T-helper 1 cell (primary cell): Measurements from ENCODE around the gene EYS.

Experiments used
- DNase-seq, 5 donors: peaks; one replicate each; pipeline ENCODE4 v3.0.0-alpha.2; 2012 to 2020

EYS gene

GRCh38 chr6:65199121-65199520 lies 507.9 kb downstream of the EYS start:
- no peak for DNase-seq

GRCh38 chr6:65191471-65191870 lies 515.6 kb downstream of the EYS start:
- no peak for DNase-seq

- DNase-seq, result no peak
These were observed 517.7 kb downstream of the EYS start for GRCh38 chr6:65189236-65189881.

DNA sequence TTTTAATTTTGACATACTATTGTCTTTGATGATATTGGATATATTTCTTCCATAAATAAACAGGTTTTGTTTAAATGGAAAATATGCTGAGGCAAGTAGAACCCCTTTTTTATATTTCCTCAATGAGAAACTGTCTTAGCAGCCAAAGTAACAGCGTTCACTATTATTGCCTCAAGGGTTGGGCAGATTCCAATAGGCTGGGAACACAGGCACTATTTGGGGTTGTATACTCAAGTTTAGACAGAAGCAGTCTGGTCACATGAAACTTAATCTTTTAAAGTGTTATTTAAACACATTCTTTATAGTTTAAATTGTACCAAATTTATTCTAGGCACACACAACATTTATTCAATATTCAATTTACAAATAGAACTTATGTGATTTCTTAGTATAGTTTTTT lies 520.2 kb downstream of the EYS start:
- no peak for DNase-seq

DNA sequence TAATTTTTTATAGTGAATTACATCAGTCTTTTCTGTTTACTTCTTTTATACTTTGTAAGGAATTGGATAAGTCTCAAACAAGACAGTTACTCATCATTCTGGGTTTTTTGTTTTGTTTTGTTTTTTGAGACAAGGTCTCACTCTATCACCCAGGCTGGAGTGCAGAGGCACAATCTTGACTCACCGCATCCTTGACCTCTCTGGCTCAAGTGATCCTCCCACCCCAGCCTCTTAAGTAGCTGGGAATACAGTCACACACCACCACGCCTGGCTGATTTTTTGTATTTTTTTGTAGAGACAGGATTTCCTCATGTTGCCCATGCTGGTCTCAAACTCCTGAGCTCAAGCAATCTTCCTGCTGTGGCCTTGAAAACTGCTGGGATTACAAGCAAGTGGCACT lies 524.3 kb downstream of the EYS start:
- DNase-seq, result no peak

- no peak for DNase-seq
These were observed 536.8 kb downstream of the EYS start for GRCh38 chr6:65170273-65170672.

GRCh38 chr6:65161661-65162060 lies 545.4 kb downstream of the EYS start:
- no peak for DNase-seq

DNA sequence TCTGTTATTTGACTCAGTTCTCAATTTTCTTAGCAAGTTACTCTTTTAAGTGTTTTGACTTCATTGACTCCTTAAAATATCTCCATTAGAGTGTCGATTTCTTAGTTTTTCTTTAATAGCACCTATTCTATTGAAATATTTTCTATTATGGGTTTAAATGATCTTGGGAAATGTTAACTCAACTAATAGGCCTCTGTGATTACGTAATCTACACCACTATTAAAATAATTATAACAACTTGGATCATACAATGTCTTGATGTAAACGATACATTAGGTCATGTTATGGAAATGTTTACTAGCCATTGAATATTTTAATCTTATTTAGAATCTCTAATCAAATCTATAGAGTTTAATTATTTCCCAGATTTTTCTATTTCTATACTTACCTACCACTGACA lies 550.0 kb downstream of the EYS start:
- DNase-seq, result no peak

DNA sequence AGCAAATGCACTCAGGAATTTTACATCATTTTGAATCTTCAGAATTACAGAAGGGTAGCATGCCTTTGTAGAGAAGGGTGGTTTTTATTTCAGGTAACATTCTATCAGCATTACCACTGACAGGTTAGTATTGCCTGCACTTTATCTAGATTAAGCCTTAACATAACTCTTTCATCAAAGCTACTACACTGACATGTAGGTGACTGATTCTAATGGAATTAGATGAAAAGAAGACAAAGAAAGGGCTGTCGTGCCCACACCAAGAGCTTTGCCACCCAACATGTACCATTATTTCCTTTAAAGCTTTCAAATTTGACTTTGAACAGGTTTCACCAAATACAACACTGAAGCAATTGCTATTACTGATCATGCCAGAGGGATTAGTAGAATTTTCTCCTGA lies 551.9 kb downstream of the EYS start:
- DNase-seq, result no peak

DNA sequence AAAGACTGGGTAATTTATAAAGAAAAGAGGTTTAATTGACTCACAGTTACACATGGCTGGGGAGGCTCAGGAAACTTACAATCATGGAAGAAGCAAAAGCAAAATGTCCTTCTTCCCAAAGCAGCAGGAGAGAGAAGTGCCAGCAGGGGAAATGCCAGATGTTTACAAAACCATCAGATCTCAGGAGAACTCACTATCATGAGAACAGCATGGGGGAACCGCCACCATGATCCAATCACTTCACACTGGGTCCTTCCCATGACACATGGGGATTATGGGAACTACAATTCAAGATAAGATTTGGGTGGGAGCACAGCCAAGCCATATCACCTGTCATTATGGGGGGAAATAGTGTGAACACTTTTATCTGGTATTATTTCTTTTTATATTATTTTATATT lies 557.2 kb downstream of the EYS start:
- no peak for DNase-seq

- DNase-seq, result no peak
These were observed 558.2 kb downstream of the EYS start for GRCh38 chr6:65148839-65149238.

GRCh38 chr6:65135567-65135966 lies 571.5 kb downstream of the EYS start:
- DNase-seq, result no peak

- no peak for DNase-seq
These were observed 580.4 kb downstream of the EYS start for GRCh38 chr6:65126667-65127066.

GRCh38 chr6:65123521-65123920 lies 583.5 kb downstream of the EYS start:
- DNase-seq, result no peak

- no peak for DNase-seq
These were observed 589.1 kb downstream of the EYS start for GRCh38 chr6:65117817-65118409.

DNA sequence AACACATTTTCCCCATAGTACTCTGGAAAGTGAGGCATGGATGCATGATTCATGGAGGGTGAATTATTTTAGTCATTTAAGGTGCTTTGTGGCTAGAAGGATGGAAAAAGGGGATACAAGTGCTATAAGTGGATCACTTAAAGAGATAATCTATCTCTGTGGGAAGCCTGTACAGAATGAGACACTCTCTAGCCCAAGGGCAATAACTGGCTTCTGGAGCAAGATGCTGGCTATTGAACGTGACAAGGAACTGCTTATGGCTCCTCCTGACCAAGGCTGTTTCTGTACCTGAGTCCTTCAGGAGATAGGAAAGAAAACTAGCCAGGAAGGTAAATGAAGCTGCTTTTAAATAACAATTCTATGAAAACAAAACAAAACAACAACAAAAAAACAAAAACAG lies 590.7 kb downstream of the EYS start:
- no peak for DNase-seq

DNA sequence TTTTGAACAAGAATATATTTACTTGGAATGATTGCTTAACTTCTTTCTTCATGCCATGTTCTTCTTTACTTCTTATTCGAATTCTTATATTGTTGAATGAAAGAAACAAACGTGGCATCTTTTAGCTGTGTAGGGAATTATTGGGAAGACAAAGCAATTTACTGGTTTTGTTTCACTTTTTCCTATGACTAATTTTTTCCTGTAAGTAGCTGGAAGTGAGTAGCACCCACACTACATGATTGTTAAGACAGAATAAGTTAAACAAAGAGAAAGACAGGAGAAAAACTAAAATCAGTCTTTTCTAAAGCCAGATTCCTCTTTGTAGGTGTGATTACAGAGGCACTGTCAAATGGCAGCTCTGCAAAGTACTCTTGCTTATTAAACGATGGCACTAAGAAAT lies 593.4 kb downstream of the EYS start:
- no peak for DNase-seq

- DNase-seq, result no peak
These were observed 594.6 kb downstream of the EYS start for GRCh38 chr6:65112435-65112834.

- DNase-seq, result no peak
These were observed 597.0 kb downstream of the EYS start for GRCh38 chr6:65110031-65110430.

- DNase-seq, result no peak
These were observed 608.7 kb downstream of the EYS start for GRCh38 chr6:65098349-65098748.

DNA sequence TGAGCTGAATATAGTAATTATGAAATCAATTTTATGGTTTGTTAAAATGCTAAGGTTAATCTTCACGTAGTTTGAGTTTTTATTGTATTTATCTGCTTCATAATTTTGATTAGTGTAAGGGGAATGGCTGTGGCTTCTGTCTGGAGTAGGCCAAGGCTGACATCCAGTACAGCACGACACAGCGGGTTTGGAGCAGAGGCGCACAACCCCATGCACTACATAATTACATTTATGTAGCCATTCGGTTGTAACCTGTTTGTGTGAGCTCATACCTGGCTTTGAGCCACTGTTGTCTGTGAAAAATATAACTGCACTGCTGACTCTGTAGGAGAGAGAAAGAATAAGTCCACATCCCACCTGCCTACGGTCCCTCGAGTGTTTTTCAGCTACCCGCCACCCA lies 615.5 kb downstream of the EYS start:
- no peak for DNase-seq

DNA sequence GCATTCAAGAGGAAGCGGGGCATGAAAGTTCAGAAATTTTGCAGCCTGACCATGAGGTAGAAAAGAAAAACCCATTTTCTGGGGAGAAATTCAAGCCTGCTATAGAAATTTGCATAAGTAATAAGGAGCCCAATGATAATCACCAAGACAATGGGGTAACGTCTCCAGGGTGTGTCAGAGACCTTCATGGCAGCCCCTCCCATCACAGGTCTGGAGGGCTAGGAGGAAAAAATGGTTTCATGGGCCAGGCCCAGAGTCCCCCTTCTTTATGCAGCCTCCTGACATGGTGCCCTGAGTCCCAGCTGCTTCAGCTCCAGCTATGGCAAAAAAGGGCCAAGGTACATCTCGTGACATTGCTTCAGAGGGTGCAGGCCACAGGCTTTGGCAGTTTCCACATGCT lies 618.5 kb downstream of the EYS start:
- DNase-seq, result no peak

DNA sequence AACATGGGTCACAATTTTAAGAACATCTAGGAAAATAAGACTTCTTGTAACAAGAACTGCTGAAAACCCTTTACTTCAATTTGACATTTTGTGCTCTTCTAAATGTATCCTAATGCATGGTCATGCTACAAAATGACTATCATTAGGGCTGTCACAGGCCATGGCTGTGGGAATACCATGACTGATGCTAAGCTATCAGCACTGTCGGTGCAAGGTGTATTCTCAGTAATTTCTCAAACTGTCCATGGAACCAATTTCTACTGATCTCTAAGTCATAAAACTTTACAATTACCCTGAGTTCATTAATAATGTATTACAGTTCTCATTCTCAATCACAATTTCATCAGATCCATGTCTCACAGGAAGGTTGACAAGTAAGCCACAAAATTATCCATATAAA lies 625.3 kb downstream of the EYS start:
- DNase-seq, result no peak

GRCh38 chr6:65075705-65076230 lies 631.3 kb downstream of the EYS start:
- no peak for DNase-seq

DNA sequence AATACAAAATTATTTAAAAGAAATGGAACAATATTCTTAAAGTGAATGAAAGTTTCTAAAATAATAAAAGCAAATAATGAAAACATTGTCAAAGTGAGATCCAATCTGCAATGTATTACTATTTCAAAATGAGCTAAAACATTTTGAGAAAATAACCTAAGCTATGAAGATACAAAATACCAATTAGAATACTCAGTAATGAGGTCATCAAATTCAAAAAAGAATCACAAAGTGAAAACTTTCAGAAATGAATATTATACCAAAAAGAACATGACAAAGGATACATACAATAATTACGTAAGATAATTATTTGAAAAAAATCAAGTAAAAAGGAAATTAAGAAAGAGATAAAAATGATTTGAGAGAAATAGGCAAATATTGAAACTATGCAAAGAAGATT lies 634.5 kb downstream of the EYS start:
- no peak for DNase-seq
